WI38 (cell line): ENCODE data around the gene IL1RAPL1.

Experiments used
- H3K4me3 ChIP-seq: 2 replicates; pipeline ENCODE4 v1.5.1; 2011; ENCODE audit warnings: low read depth, mild to moderate bottlenecking, control low read depth, low read length
- CTCF ChIP-seq: IDR thresholded peaks from 2 replicates; pipeline ENCODE4 v1.5.1; 2012; ENCODE audit warnings: low read depth, mild to moderate bottlenecking, control low read depth, low read length

Gene IL1RAPL1

DNA sequence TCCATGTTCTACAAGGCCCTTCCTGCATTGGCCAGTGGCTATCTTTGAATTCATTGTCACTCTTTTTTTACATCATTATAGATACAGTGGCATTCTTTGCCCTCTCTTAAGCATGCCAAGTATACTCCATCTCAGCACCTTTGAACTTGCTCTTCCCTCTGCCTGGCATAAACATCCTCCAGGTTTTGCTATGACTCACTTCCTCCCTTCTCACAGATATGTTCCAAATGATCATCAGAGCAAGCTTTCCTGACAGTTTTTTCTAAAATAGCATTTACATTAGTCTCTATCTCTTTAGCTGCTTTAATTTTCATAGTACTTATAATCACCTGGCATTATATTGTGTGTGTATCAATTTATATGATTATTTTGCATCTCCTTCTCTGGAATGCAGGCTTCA, 1074.9 kb downstream of the IL1RAPL1 start:
- no peak overlapping the region for H3K4me3 ChIP-seq
- TF ChIP-seq CTCF: no peak

DNA sequence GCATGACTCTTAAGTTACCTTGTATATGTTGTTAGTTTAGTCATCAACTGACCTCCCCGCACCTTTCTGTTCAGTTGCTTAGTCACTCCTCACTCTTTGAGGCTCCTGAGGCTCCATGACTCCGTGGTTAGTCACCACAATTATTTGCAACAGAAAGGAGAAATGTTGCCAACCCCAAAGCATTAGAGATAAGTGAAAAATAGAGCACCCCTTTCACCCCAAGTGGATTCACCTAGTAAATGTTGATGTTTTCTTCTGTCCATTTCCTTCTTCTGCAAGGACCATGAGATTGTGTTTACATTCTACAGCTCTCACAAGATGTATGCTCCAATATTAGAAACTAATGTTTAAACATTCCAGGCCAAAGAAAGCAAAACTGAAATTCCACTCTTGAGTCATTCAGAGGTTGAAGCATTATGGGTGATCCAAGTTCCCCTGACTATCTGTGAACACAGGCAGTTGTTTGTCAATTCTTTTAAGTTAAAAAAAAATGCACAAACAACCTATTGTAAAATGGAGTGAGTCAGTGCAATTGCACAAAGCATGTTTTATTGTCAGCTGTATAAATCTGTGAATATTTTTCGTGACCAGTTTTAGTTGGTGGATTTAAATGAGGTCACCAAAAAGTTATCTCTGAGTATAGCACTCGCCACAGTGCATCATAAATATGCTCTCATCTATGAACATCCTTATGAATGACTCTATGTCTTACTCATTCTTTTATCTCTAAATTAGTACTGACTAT, 1075.7 kb downstream of the IL1RAPL1 start:
- no peak for TF ChIP-seq CTCF
- no peak overlapping the region; the same call in 1 of the 2 replicates for H3K4me3 ChIP-seq

DNA sequence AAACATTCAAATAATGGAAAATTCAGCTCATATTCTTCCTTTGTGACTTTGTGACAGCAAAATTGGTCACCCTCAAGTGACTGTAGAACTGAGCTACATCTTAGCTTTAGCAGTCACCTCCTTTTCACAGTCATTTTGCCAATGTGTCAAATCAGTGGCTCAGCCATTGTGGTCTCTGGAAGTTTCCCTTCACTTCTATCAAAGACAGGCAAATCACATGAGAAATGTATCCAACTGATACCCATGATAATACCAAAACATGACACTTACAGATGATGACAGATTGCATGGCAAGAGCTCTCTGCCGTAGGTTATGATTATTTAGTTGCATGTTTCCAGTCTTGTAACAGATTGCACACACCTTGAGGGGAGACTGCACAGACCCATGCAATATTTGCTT, 1078.3 kb downstream of the IL1RAPL1 start:
- TF ChIP-seq CTCF: no peak
- H3K4me3 ChIP-seq: no peak overlapping the region

DNA sequence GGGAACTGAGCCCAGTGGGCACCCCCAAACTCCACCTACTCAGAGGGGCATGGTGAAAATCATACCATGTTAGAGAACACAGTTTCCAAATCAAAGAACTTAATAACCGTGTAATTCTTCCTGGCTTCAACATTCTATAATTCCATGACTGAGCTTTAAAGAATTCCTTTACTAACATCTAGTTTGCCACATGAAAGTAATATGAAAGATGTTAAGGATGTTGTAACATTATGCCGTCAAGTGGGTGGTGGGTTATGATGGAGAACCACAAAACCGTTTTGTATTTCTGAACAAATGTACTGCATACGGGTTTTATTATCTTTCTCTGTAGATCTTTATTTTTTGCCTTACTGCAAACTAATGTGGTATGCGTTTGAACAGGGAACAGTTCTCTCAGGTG, 1079.1 kb downstream of the IL1RAPL1 start:
- H3K4me3 ChIP-seq: no peak overlapping the region
- no peak for TF ChIP-seq CTCF

GRCh38 chrX:29671421-29671820, 1084.2 kb downstream of the IL1RAPL1 start:
- no peak overlapping the region for H3K4me3 ChIP-seq
- TF ChIP-seq CTCF: no peak

DNA sequence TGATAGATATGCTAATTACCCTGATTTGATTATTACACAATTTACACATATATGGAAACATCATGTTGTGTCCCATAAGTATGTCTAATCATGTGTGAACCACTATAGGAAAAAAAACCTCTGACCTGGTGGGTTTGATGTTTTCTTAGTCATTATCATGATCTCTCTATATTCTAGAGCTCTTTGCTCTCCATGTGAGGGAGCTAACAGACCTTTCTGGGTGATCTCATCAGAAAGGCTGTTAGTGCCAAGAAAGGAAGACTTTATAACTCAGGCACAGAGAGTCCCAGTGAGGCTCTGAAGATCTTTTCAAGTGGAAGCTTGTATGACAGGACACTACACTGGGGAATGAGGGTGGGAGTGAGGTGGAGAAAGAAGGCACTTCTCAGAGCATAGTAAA, 1100.4 kb downstream of the IL1RAPL1 start:
- no peak for TF ChIP-seq CTCF
- H3K4me3 ChIP-seq: no peak overlapping the region

DNA sequence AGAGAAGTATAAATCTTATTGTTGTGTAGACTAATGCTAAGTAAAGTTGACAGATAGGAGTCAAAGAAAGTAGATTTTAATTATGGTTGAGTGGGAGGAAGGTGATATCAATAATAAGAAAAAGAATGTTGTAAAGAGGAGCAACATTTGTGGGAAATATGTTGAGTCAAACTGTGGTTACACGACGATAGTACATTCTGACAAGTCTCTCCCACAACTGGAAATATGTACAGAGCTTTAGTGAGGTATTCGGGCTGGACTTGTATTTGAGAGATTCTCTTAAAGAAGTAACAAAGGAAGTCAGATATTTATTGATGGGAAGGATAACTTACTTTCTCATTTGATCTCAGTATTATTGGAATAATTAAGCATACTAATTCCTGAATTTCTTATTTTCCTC, 1102.8 kb downstream of the IL1RAPL1 start:
- no peak overlapping the region for H3K4me3 ChIP-seq

More for the DNA sequence above, 1102.8 kb downstream of the IL1RAPL1 start:
- no peak for TF ChIP-seq CTCF
